HepG2 (cell line): ENCODE results near the gene TARBP2. TPM values are rescaled to one million over a fixed set of nuclear protein-coding genes. Genes with fewer than 3 reads are reported as not detected.
A peak's percentile ranks its signal among the peaks of the same experiment; 100 is the strongest.

Experiments used
- DMTF1 ChIP-seq: sonication (generic); formaldehyde crosslinking; IDR thresholded peaks from 2 replicates; pipeline ENCODE4 v1.4.0; 2020; ENCODE audit warnings: mild to moderate bottlenecking, missing genetic modification reagents
- FOXA3 ChIP-seq: IDR thresholded peaks from 2 replicates; pipeline ENCODE4 v1.6.1; 2016; ENCODE audit warnings: missing genetic modification reagents, missing compliant biosample characterization
- NR2C2 ChIP-seq: sonication (generic); formaldehyde crosslinking; IDR thresholded peaks from 2 replicates; pipeline ENCODE4 v1.4.0; 2020; ENCODE audit warnings: missing genetic modification reagents, mild to moderate bottlenecking, moderate library complexity, borderline replicate concordance
- NR3C1 ChIP-seq: sonication (generic); formaldehyde crosslinking; IDR thresholded peaks from 2 replicates; pipeline ENCODE4 v1.4.0; 2020; ENCODE audit warnings: missing genetic modification reagents
- ONECUT2 ChIP-seq: sonication (generic); formaldehyde crosslinking; IDR thresholded peaks from 2 replicates; pipeline ENCODE4 v1.4.0; 2020; ENCODE audit warnings: missing genetic modification reagents
- PHF8 ChIP-seq: sonication (generic); formaldehyde crosslinking; IDR thresholded peaks from 2 replicates; pipeline ENCODE4 v1.5.0; 2020; ENCODE audit warnings: missing genetic modification reagents
- SIN3B ChIP-seq: fragments of 150-350 bp; IDR thresholded peaks from 2 replicates; pipeline ENCODE4 v1.6.1; 2014; ENCODE audit warnings: low read length
- SNAPC2 ChIP-seq: sonication (generic); formaldehyde crosslinking; IDR thresholded peaks from 2 replicates; pipeline ENCODE4 v1.8.1; 2022; ENCODE audit warnings: mild to moderate bottlenecking, missing genetic modification reagents
- SNAPC4 ChIP-seq: sonication (generic); formaldehyde crosslinking; IDR thresholded peaks from 2 replicates; pipeline ENCODE4 v1.4.0; 2020; ENCODE audit warnings: mild to moderate bottlenecking, missing genetic modification reagents
- SRF ChIP-seq: IDR thresholded peaks from 2 replicates; pipeline ENCODE4 v1.6.1; 2011; ENCODE audit warnings: mild to moderate bottlenecking, low read depth, low read length, moderate library complexity
- THRA ChIP-seq: sonication (generic); formaldehyde crosslinking; IDR thresholded peaks from 2 replicates; pipeline ENCODE4 v1.4.0; 2020; ENCODE audit warnings: missing genetic modification reagents, borderline replicate concordance
- ZFP62 ChIP-seq: sonication (generic); formaldehyde crosslinking; IDR thresholded peaks from 2 replicates; pipeline ENCODE4 v1.4.0; 2020; ENCODE audit warnings: missing genetic modification reagents
- ZNF276 ChIP-seq: sonication (generic); formaldehyde crosslinking; IDR thresholded peaks from 2 replicates; pipeline ENCODE4 v1.4.0; 2020; ENCODE audit warnings: mild to moderate bottlenecking, low read depth, missing genetic modification reagents
- ZNF563 ChIP-seq: sonication (generic); formaldehyde crosslinking; IDR thresholded peaks from 2 replicates; pipeline ENCODE4 v1.8.0; 2022; ENCODE audit warnings: mild to moderate bottlenecking, moderate library complexity, missing genetic modification reagents
- ZNF850 ChIP-seq: sonication (generic); formaldehyde crosslinking; conservative IDR thresholded peaks from 2 replicates; pipeline ENCODE4 v1.9.0; 2021; ENCODE audit warnings: mild to moderate bottlenecking, missing genetic modification reagents
- polyA plus RNA-seq, 8 experiments: library from polyadenylated mRNA; depleted of rRNA in 3 of 8; stranded (reverse) in 7 of 8; unstranded in 1 of 8; fragments of >200 nt; fragmentation: Illumina TruSeq in 4 of 8; extraction: Trizol in 4 of 8; gene quantifications; 2 replicates each; pipeline versions ENCODE4 v1.2.1 to v1.2.3, GENCODE V29; 2011 to 2016; ENCODE audit warnings: low read depth in 4 of 8, missing spikeins in 1 of 8, mixed read lengths in 1 of 8; ENCODE audit not compliant: insufficient read depth in 1 of 8
- total RNA-seq, 5 experiments: library from RNA; depleted of rRNA; stranded (reverse); fragments of >200 nt; fragmentation: Illumina TruSeq; extraction: Trizol; gene quantifications; 2 replicates each; pipeline ENCODE4 v1.2.3, GENCODE V29; 2016; ENCODE audit warnings: low read depth in 1 of 5

TARBP2 gene
- total and polyA plus RNA-seq, 2 of the 13 experiments (the other 11 are each of a cell fraction or from before 2014, with no cell fraction given), result 47.0 to 55.5 TPM

- TF ChIP-seq DMTF1 (CRISPR knock-in tag), result no peak
- TF ChIP-seq THRA (CRISPR knock-in tag), result peak; percentile 39; the same call in 1 of the 2 replicates
- no peak for TF ChIP-seq ZFP62 (CRISPR knock-in tag)
- no peak for TF ChIP-seq ONECUT2 (CRISPR knock-in tag)
- no peak for TF ChIP-seq SRF
- TF ChIP-seq ZNF850, result no peak
- TF ChIP-seq SNAPC2 (CRISPR knock-in tag), result no peak
- 0 out of 2 replicates have a peak, but pooled peaks have one; percentile 46 for TF ChIP-seq PHF8
- TF ChIP-seq SIN3B, result no peak
- no peak for TF ChIP-seq ZNF276 (CRISPR knock-in tag)
- TF ChIP-seq SNAPC4 (CRISPR knock-in tag), result no peak
- TF ChIP-seq NR3C1 (CRISPR knock-in tag), result no peak
- no peak for TF ChIP-seq FOXA3 (CRISPR knock-in tag)
- TF ChIP-seq NR2C2 (CRISPR knock-in tag), result no peak
- no peak for TF ChIP-seq ZNF563 (CRISPR knock-in tag)
Observed at GRCh38 chr12:53492830-53493609, 8.1 kb upstream of the TARBP2 start (continued).
